Cardiac muscle cell (in vitro differentiated cells and primary cell): ENCODE data around the gene CFD. TPM values are rescaled to one million over a fixed set of nuclear protein-coding genes. Genes with fewer than 3 reads are reported as not detected.

Experiments used
- DNase-seq, 2 donors: peaks; one replicate each; pipeline versions ENCODE4 v3.0.0 to v3.0.0-alpha.2; 2010 to 2017; ENCODE audit warnings: low read depth in 1 of 2, low spot score in 1 of 2
- H3K27ac ChIP-seq: fragments of 200-600 bp; sonication (generic); 2 replicates; pipeline ENCODE4 v1.5.1; 2016
- H3K27me3 ChIP-seq: fragments of 200-600 bp; sonication (generic); 2 replicates; pipeline ENCODE4 v1.6.0; 2016; ENCODE audit warnings: control low read depth
- H3K36me3 ChIP-seq: fragments of 200-600 bp; sonication (generic); 2 replicates; pipeline ENCODE4 v1.5.1; 2016; ENCODE audit warnings: control low read depth
- H3K4me1 ChIP-seq: fragments of 200-600 bp; sonication (generic); 2 replicates; pipeline ENCODE4 v1.8.1; 2017; ENCODE audit warnings: low read depth, mild to moderate bottlenecking, mixed run types
- H3K4me3 ChIP-seq: fragments of 200-600 bp; sonication (generic); 2 replicates; pipeline ENCODE4 v1.5.1; 2016; ENCODE audit warnings: mild to moderate bottlenecking
- H3K9me3 ChIP-seq: fragments of 200-600 bp; sonication (generic); 2 replicates; pipeline ENCODE4 v1.5.1; 2017; ENCODE audit warnings: low read depth, mild to moderate bottlenecking, control low read depth
- polyA plus RNA-seq: library from polyadenylated mRNA; unstranded; fragments of >200 nt; fragmentation: Nextera tagmentation; extraction: Ambion mirVana; gene quantifications from 2 replicates; pipeline ENCODE4 v1.2.1, GENCODE V29; 2016
- total RNA-seq: library from RNA; depleted of rRNA; stranded (reverse); fragments of >200 nt; gene quantifications from 2 replicates; pipeline ENCODE4 v1.2.3, GENCODE V29; 2016
- TF ChIP-seq, protein P1 (sequence below): IDR thresholded peaks from 2 replicates; pipeline ENCODE4 v1.5.1; 2012; ENCODE audit warnings: low read depth, mild to moderate bottlenecking, low read length

CFD gene
- total and polyA plus RNA-seq, 2 experiments from 2014 or later: 2.9 to 3.1 TPM

DNA sequence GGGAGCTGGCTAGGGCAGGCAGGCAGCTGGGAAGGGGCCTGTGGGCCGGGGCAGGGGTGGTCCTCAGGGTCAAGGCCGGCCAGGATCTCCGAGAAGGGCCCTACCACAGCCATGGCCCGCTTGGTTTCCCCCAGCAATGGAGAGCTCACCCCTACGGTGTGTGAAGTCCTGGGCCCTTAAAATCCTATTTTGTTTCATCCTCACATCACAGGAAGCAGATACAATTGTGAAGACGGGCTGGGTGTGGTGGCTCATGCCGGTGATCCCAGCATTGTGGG is 42.6 kb downstream of the CFD start:
- TF ChIP-seq, protein P1, sequence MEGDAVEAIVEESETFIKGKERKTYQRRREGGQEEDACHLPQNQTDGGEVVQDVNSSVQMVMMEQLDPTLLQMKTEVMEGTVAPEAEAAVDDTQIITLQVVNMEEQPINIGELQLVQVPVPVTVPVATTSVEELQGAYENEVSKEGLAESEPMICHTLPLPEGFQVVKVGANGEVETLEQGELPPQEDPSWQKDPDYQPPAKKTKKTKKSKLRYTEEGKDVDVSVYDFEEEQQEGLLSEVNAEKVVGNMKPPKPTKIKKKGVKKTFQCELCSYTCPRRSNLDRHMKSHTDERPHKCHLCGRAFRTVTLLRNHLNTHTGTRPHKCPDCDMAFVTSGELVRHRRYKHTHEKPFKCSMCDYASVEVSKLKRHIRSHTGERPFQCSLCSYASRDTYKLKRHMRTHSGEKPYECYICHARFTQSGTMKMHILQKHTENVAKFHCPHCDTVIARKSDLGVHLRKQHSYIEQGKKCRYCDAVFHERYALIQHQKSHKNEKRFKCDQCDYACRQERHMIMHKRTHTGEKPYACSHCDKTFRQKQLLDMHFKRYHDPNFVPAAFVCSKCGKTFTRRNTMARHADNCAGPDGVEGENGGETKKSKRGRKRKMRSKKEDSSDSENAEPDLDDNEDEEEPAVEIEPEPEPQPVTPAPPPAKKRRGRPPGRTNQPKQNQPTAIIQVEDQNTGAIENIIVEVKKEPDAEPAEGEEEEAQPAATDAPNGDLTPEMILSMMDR: no peak
- no peak overlapping the region for H3K27ac ChIP-seq
- no peaks in the 10 kb centered on the region for H3K9me3 ChIP-seq
- DNase-seq: no peak
- H3K4me1 ChIP-seq: no peaks in the 10 kb centered on the region
- H3K4me3 ChIP-seq: no peak overlapping the region
- H3K36me3 ChIP-seq: no peaks in the 10 kb centered on the region
- no peaks in the 10 kb centered on the region for H3K27me3 ChIP-seq

DNA sequence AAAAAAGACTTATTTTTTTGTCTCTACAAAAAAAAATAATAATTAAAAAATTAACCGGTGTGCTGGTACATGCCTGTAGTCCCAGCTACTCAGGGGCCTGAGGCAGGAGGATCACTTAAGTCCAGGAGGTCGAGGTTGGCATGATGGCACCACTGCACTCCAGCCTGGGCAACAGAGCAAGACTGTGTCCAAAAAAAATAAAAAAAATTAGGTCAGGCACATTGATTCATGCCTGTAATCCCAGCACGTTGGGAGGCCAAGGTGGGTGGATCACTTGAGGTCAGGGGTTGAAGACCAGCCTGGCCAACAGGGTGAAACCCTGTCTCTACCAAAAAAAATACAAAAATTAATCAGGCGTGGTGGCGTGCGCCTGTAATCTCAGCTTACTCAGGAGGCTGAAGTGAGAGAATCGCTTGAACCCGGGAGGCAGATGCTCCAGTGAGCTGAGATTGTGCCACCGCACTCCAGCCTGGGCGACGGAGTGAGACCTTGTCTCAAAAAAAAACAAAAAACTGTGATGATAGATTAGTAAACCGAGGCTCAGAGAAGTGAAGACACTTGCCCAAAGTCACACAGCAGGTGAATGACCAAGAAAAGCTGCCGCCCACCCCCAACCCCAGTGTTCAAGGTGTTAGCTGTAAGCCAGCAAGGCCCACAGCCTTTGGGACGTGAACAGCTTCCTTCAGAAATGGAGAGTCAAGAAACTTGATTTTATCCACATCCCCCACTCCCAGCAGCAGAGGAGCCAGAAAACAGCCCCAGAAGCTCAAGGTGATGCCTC is 43.2 kb downstream of the CFD start:
- Histone ChIP-seq H3K9me3 (no peaks in the 10 kb centered on the region), H3K4me3 (no peak overlapping the region), H3K36me3 (no peaks in the 10 kb centered on the region), H3K27me3 (no peaks in the 10 kb centered on the region), H3K4me1 (no peaks in the 10 kb centered on the region), H3K27ac (no peak overlapping the region)
- DNase-seq: no peak
- TF ChIP-seq, protein P1: no peak

DNA sequence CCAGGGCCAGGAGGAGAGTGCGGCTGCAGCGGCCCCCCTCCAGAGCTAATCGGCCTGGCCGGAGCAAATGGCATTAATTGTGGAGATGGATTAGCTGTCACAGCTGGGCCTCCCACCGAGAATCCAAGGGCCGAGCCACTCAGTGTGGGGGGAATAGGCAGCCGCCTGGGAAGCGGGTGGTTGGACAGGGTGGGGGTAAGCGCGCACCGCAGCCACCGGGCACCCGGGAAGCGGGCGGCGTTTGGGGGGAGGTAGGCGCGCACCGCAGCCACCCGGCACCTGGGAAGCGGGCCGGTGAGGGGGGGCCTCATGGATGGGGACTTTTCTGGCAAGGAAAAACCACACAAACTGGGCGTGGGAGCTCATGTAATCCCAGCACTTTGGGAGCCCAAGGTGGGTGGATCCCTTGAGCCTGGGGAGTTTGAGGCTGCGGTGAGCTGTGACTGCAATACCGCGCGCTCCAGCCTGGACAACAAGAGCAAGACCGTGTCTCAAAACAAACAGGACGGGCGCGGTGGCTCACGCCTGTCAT is 43.9 kb downstream of the CFD start:
- H3K4me3 ChIP-seq: no peak overlapping the region
- H3K9me3 ChIP-seq: no peaks in the 10 kb centered on the region
- no peaks in the 10 kb centered on the region for H3K4me1 ChIP-seq
- no peak overlapping the region for H3K27ac ChIP-seq
- TF ChIP-seq, protein P1: no peak
- no peak for DNase-seq
- no peaks in the 10 kb centered on the region for H3K36me3 ChIP-seq
- no peaks in the 10 kb centered on the region for H3K27me3 ChIP-seq

DNA sequence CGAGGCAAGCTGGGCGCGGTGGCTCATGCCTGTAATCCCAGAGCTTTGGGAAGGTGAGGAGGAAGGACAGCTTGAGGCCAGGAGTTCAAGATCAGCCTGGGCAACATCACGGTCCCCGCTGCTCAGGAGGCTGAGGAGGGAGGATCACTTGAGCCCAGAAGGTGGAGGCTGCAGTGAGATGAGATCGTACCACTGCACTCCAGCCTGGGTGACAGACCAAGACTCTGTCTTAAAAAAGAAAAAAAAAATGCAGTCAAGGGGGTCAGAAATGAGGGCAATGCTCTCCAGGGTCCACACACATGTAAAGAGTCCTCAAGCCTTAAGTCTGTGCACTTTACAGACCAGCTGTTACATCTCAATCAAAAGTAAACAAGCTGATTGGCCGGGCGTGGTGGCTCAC is 45.1 kb downstream of the CFD start:
- H3K4me1 ChIP-seq: no peaks in the 10 kb centered on the region
- H3K27ac ChIP-seq: no peak overlapping the region
- H3K4me3 ChIP-seq: no peak overlapping the region
- DNase-seq: no peak
- no peaks in the 10 kb centered on the region for H3K9me3 ChIP-seq
- H3K27me3 ChIP-seq: no peaks in the 10 kb centered on the region
- no peaks in the 10 kb centered on the region for H3K36me3 ChIP-seq
- TF ChIP-seq, protein P1: no peak

DNA sequence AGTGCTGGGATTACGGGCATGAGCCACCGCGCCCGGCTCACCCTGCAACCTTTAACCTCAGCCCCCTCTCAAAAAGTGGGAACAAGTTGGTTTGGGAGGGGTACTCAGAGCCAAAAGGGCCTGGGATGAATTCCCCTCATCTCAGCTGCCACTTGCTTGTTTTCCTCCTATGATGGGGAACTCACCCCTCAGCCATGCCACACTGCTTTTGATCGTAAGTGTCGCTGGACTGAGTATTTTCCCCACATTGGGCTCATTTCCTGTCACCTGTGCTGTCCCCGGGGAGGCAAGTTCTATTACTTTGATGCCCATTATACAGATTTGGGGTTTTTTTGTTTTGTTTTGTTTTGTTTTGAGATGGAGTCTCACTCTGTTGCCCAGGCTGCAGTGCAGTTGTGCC is 47.0 kb downstream of the CFD start:
- DNase-seq: no peak
- no peaks in the 10 kb centered on the region for H3K4me1 ChIP-seq
- H3K27ac ChIP-seq: no peak overlapping the region
- H3K4me3 ChIP-seq: no peak overlapping the region
- no peaks in the 10 kb centered on the region for H3K9me3 ChIP-seq
- no peaks in the 10 kb centered on the region for H3K36me3 ChIP-seq
- no peaks in the 10 kb centered on the region for H3K27me3 ChIP-seq
- TF ChIP-seq, protein P1: no peak
